Skin of body (tissue), 3 donors: ENCODE results near the gene BTK. TPM values are rescaled to one million over a fixed set of nuclear protein-coding genes. Genes with fewer than 3 reads are reported as not detected.
"Not testable (repeated sequence)": the region's sequence is repeated elsewhere in the genome, so short reads cannot be mapped to it uniquely, and the experiment has no call there.

Experiments
- DNase-seq: peaks from one replicate; lab custom pipeline; 2025; lab: John Stamatoyannopoulos, UW
- small RNA-seq: library from RNA; depleted of rRNA; stranded (forward); fragments of <200 nt; gene quantifications from one replicate; pipeline ENCODE3, GENCODE V24; 2014; ENCODE audit warnings: low replicate concordance
- total RNA-seq: library from RNA; depleted of rRNA; stranded (reverse); fragments of >200 nt; gene quantifications from one replicate; pipeline ENCODE4 v1.2.3, GENCODE V29; 2014

The BTK gene
- total RNA-seq, 1 donor from 2014 or later, result 8.2 TPM

- no peak for DNase-seq
These were observed 48.2 kb downstream of the BTK start for GRCh38 chrX:101337776-101338271.

- not testable (repeated sequence) for DNase-seq
These were observed 51.7 kb downstream of the BTK start for GRCh38 chrX:101334310-101334709.

- not testable (repeated sequence) for DNase-seq
These were observed 59.4 kb downstream of the BTK start for GRCh38 chrX:101326600-101326999.

- DNase-seq, result no peak
These were observed 82.2 kb downstream of the BTK start for GRCh38 chrX:101303790-101304189.

Small RNA genes lying within 50 kb of the gene (small RNA-seq; reads per million reads assigned to genes)
- gene RNU6-934P, result not detected

Other genes starting within 250 kb of the BTK start
- gene DRP2, start 166.4 kb downstream of the BTK start, total RNA-seq, result 0.69 TPM
- gene TAF7L, start 94.9 kb downstream of the BTK start, total RNA-seq, result 0.20 TPM
- gene TIMM8A, start 37.4 kb downstream of the BTK start, total RNA-seq, result 5.0 TPM
- 432 TPM for gene RPL36A, start 4.8 kb upstream of the BTK start, total RNA-seq
- 18.5 TPM for gene GLA, start 21.7 kb upstream of the BTK start, total RNA-seq
- 68.6 TPM for gene HNRNPH2, start 22.0 kb upstream of the BTK start, total RNA-seq
- gene ARMCX4, start 99.3 kb upstream of the BTK start, total RNA-seq, result 13.5 TPM
- gene ARMCX1, start 164.4 kb upstream of the BTK start, total RNA-seq, result 60.7 TPM
- gene ARMCX6, start 231.8 kb upstream of the BTK start, total RNA-seq, result 30.0 TPM
- 66.8 TPM for gene ARMCX3, start 237.0 kb upstream of the BTK start, total RNA-seq